ENCODE data around the gene LY6G5C. TPM values are rescaled to one million over a fixed set of nuclear protein-coding genes. Genes with fewer than 3 reads are reported as not detected.

Gene LY6G5C
- total and polyA plus RNA-seq, 9 of the 15 experiments (the other 6 are each of a cell fraction or from before 2014, with no cell fraction given): 0.10 to 0.67 (median 0.46) TPM; not detected in 4

DNA sequence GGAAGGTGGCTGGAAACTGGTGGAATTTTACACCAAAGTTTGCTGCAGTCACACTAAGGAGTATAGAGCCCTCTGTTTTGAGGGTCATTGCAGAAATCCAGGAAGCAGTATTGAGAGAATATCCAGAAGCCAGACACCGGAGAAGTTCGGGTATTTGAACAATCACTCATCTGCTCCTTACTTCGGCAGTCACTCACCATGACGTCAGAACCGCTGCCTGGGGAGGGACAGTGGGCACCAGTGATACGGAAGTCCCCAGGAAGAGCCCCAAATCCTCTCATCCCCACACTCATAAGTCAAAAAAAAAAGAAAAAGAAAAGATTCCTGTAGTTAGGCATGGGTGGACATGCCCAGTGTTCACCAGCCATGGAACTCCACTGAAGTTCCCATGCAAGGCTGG, 4.0 kb downstream of the LY6G5C start (continued):
- TF ChIP-seq ARID4B (CRISPR knock-in tag; IDR thresholded peaks at IDR 0.05) (no peak), ZNF609 (CRISPR knock-in tag; IDR thresholded peaks at IDR 0.05; ENCODE audit: borderline replicate concordance) (no peak), TEAD4 (IDR thresholded peaks at IDR 0.05; ENCODE audit: low read length) (no peak), TEAD4 (CRISPR knock-in tag; IDR thresholded peaks at IDR 0.05; ENCODE audit: borderline replicate concordance) (no peak), PYGO2 (tag; IDR thresholded peaks at IDR 0.05) (no peak), FOXA1 (IDR thresholded peaks at IDR 0.05; ENCODE audit: borderline replicate concordance) (no peak), SREBF2 (CRISPR knock-in tag; IDR thresholded peaks at IDR 0.05) (no peak), E2F3 (CRISPR knock-in tag; IDR thresholded peaks at IDR 0.05) (0 out of 2 replicates have a peak, but pooled peaks have one; percentile 17), ZNF668 (CRISPR knock-in tag; IDR thresholded peaks at IDR 0.05) (no peak), IFI16 (CRISPR knock-in tag; IDR thresholded peaks at IDR 0.05) (no peak)
- TF ChIP-seq, protein P1, sequence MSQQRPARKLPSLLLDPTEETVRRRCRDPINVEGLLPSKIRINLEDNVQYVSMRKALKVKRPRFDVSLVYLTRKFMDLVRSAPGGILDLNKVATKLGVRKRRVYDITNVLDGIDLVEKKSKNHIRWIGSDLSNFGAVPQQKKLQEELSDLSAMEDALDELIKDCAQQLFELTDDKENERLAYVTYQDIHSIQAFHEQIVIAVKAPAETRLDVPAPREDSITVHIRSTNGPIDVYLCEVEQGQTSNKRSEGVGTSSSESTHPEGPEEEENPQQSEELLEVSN (IDR thresholded peaks at IDR 0.05; ENCODE audit: borderline replicate concordance in 1 of 2, extremely low read depth in 1 of 2, insufficient read depth in 1 of 2, insufficient read length in 1 of 2, low read depth in 1 of 2, low read length in 1 of 2, poor library complexity in 1 of 2, severe bottlenecking in 1 of 2): no peak
- TF ChIP-seq, protein P2, sequence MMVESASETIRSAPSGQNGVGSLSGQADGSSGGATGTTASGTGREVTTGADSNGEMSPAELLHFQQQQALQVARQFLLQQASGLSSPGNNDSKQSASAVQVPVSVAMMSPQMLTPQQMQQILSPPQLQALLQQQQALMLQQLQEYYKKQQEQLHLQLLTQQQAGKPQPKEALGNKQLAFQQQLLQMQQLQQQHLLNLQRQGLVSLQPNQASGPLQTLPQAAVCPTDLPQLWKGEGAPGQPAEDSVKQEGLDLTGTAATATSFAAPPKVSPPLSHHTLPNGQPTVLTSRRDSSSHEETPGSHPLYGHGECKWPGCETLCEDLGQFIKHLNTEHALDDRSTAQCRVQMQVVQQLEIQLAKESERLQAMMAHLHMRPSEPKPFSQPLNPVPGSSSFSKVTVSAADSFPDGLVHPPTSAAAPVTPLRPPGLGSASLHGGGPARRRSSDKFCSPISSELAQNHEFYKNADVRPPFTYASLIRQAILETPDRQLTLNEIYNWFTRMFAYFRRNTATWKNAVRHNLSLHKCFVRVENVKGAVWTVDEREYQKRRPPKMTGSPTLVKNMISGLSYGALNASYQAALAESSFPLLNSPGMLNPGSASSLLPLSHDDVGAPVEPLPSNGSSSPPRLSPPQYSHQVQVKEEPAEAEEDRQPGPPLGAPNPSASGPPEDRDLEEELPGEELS (CRISPR knock-in tag; IDR thresholded peaks at IDR 0.05; ENCODE audit: borderline replicate concordance): no peak
- TF ChIP-seq, protein P3, sequence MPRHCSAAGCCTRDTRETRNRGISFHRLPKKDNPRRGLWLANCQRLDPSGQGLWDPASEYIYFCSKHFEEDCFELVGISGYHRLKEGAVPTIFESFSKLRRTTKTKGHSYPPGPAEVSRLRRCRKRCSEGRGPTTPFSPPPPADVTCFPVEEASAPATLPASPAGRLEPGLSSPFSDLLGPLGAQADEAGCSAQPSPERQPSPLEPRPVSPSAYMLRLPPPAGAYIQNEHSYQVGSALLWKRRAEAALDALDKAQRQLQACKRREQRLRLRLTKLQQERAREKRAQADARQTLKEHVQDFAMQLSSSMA (CRISPR knock-in tag; IDR thresholded peaks at IDR 0.05): no peak
